HEK293T (cell line): ENCODE data around the gene PAGR1.
"Not testable (repeated sequence)": the region's sequence is repeated elsewhere in the genome, so short reads cannot be mapped to it uniquely, and the experiment has no call there.

Source experiments
- CTCF ChIA-PET: fragments of 350-600 bp; formaldehyde crosslinking; extraction: SDS; loops from one replicate; lab custom pipeline; 2021; ENCODE audit warnings: antibody characterized with exemption, inconsistent platforms; lab: Yijun Ruan, JAX
- POLR2A ChIA-PET: fragments of 350-600 bp; formaldehyde crosslinking; extraction: SDS; loops from one replicate; lab custom pipeline; 2020; ENCODE audit warnings: antibody characterized with exemption, inconsistent platforms; lab: Yijun Ruan, JAX
- DNase-seq: peaks from one replicate; pipeline ENCODE4 v3.0.0; 2012; ENCODE audit warnings: mixed read lengths; ENCODE audit errors: extremely low spot score
- ARNT ChIP-seq: fragments of 450-650 bp; IDR thresholded peaks from 2 replicates; pipeline ENCODE4 v1.6.1; 2017; ENCODE audit warnings: mild to moderate bottlenecking
- BHLHE40 ChIP-seq: fragments of 450-650 bp; IDR thresholded peaks from 2 replicates; pipeline ENCODE4 v1.6.1; 2016; ENCODE audit warnings: mild to moderate bottlenecking, moderate library complexity, borderline replicate concordance
- CTBP1 ChIP-seq: fragments of 450-650 bp; IDR thresholded peaks from 2 replicates; pipeline ENCODE4 v1.6.1; 2016; ENCODE audit warnings: borderline replicate concordance
- ELF4 ChIP-seq: fragments of 450-650 bp; IDR thresholded peaks from 2 replicates; pipeline ENCODE4 v1.6.1; 2017; ENCODE audit warnings: antibody characterized with exemption
- FOXA1 ChIP-seq: fragments of 450-650 bp; IDR thresholded peaks from 2 replicates; pipeline ENCODE4 v1.6.1; 2016; ENCODE audit warnings: mild to moderate bottlenecking
- FOXK2 ChIP-seq: fragments of 450-650 bp; IDR thresholded peaks from 2 replicates; pipeline ENCODE4 v1.6.1; 2016; ENCODE audit warnings: mild to moderate bottlenecking
- FOXM1 ChIP-seq: fragments of 450-650 bp; IDR thresholded peaks from 2 replicates; pipeline ENCODE4 v1.6.1; 2017; ENCODE audit warnings: mild to moderate bottlenecking, borderline replicate concordance
- HDGF ChIP-seq: fragments of 450-650 bp; IDR thresholded peaks from 2 replicates; pipeline ENCODE4 v1.6.1; 2017; ENCODE audit warnings: antibody characterized with exemption, borderline replicate concordance
- L3MBTL2 ChIP-seq: fragments of 450-650 bp; conservative IDR thresholded peaks from 2 replicates; pipeline ENCODE4 v1.6.1; 2016; ENCODE audit warnings: mild to moderate bottlenecking
- LEF1 ChIP-seq: fragments of 450-650 bp; IDR thresholded peaks from 2 replicates; pipeline ENCODE4 v1.6.1; 2017; ENCODE audit warnings: mild to moderate bottlenecking, borderline replicate concordance
- NFRKB ChIP-seq: fragments of 450-650 bp; IDR thresholded peaks from 2 replicates; pipeline ENCODE4 v1.6.1; 2016; ENCODE audit warnings: mild to moderate bottlenecking, moderate library complexity
- PKNOX1 ChIP-seq: fragments of 450-650 bp; IDR thresholded peaks from 2 replicates; pipeline ENCODE4 v1.6.1; 2016
- SP1 ChIP-seq: fragments of 450-650 bp; IDR thresholded peaks from 2 replicates; pipeline ENCODE4 v1.6.1; 2017
- SUZ12 ChIP-seq: fragments of 450-650 bp; IDR thresholded peaks from 2 replicates; pipeline ENCODE4 v1.6.1; 2016; ENCODE audit warnings: mild to moderate bottlenecking
- TARDBP ChIP-seq: fragments of 450-650 bp; IDR thresholded peaks from 2 replicates; pipeline ENCODE4 v1.6.1; 2016
- ZNF384 ChIP-seq: fragments of 450-650 bp; IDR thresholded peaks from 2 replicates; pipeline ENCODE4 v1.6.1; 2016

The PAGR1 gene

GRCh38 chr16:29784901-29785500, 31.0 kb upstream of the PAGR1 start:
- no peak for DNase-seq
- CTCF ChIA-PET = interaction anchor here (0.8 to 1.0 kb wide), 2 partner anchors 44 to 64 kb away, joined by 3 to 4 read pairs; no protein-coding TSS in a partner anchor
- TF ChIP-seq HDGF (no peak), TARDBP (no peak), FOXM1 (no peak), ARNT (no peak), FOXA1 (no peak), BHLHE40 (no peak), ZNF384 (no peak), LEF1 (no peak), PKNOX1 (no peak), SP1 (no peak), L3MBTL2 (no peak), FOXK2 (no peak), ELF4 (no peak), CTBP1 (no peak), SUZ12 (no peak), NFRKB (no peak)
- POLR2A ChIA-PET = no interaction called here

GRCh38 chr16:29787155-29787554, 28.8 kb upstream of the PAGR1 start:
- DNase-seq, POLR2A ChIA-PET, CTCF ChIA-PET: not testable (repeated sequence)

- ChIA-PET POLR2A (interaction anchor here (0.7 to 6.8 kb wide), 29 partner anchors 10 to 229 kb away, joined by 3 to 92 read pairs (median 4); partner anchors contain the start of genes MAZ, MVP, PAGR1 and PRRT2), CTCF (interaction anchor here (0.7 to 1.7 kb wide), 9 partner anchors 12 to 242 kb away, joined by 3 to 6 read pairs (median 3); partner anchors contain the start of gene PAGR1)
- no peak for DNase-seq
- TF ChIP-seq TARDBP (no peak), HDGF (no peak)
Observed at GRCh38 chr16:29789775-29790182, 26.2 kb upstream of the PAGR1 start.

- DNase-seq = peak; percentile 99
- ChIA-PET POLR2A (interaction anchor here (0.7 to 6.8 kb wide), 29 partner anchors 11 to 229 kb away, joined by 3 to 92 read pairs (median 4); partner anchors contain the start of genes MAZ, MVP, PAGR1 and PRRT2), CTCF (interaction anchor here (0.6 to 1.7 kb wide), 12 partner anchors 11 to 241 kb away, joined by 3 to 6 read pairs (median 3); partner anchors contain the start of gene PAGR1)
- TF ChIP-seq ARNT (no peak), ELF4 (peak; percentile 26; the same call in 1 of the 2 replicates), L3MBTL2 (peak; percentile 50), FOXM1 (no peak), TARDBP (peak; percentile 78), NFRKB (peak; percentile 21; the same call in 1 of the 2 replicates), CTBP1 (peak; percentile 69), HDGF (no peak)
Observed at GRCh38 chr16:29790183-29790948, 25.6 kb upstream of the PAGR1 start, which contains the start of gene KIF22. Gene KIF22 (plus strand): TSS chr16:29790751. CDS start chr16:29790760, 9 bp downstream.

- CTCF ChIA-PET = interaction anchor here (0.6 to 1.2 kb wide), 6 partner anchors 10 to 115 kb away, joined by 3 to 4 read pairs (median 3); no protein-coding TSS in a partner anchor
- no peak for DNase-seq
- POLR2A ChIA-PET = interaction anchor here (0.5 to 6.8 kb wide), 20 partner anchors 11 to 228 kb away, joined by 3 to 92 read pairs (median 6); partner anchors contain the start of genes MAZ, MVP, PAGR1 and PRRT2
- TF ChIP-seq L3MBTL2 = peak; percentile 22; the same call in 1 of the 2 replicates
- TF ChIP-seq ZNF384 = no peak
- no peak for TF ChIP-seq CTBP1
- no peak for TF ChIP-seq PKNOX1
- no peak for TF ChIP-seq FOXA1
Observed at GRCh38 chr16:29790949-29791844, 24.8 kb upstream of the PAGR1 start.
